ENCODE results near the gene NAA35. TPM values are rescaled to one million over a fixed set of nuclear protein-coding genes. Genes with fewer than 3 reads are reported as not detected.
A peak's percentile ranks its signal among the peaks of the same experiment; 100 is the strongest.

Gene NAA35
- total RNA-seq, 1 donor from 2014 or later: 18.8 TPM

GRCh38 chr9:86043586-86043985 is 102.6 kb downstream of the NAA35 start:
- Mint-ChIP-seq H3K27ac (ENCODE audit: unreplicated experiment) (no peak overlapping the region), H3K4me3 (ENCODE audit: unreplicated experiment) (no peak overlapping the region), H3K4me1 (ENCODE audit: unreplicated experiment) (no peaks in the 10 kb centered on the region), H3K27me3 (ENCODE audit: unreplicated experiment) (no peaks in the 10 kb centered on the region), H3K9me3 (ENCODE audit: unreplicated experiment) (no peaks in the 10 kb centered on the region), H3K36me3 (ENCODE audit: unreplicated experiment) (peaks cover 10% of the 10 kb centered on the region)
- TF ChIP-seq CTCF (IDR thresholded peaks at IDR 0.05): no peak
- DNase-seq (ENCODE audit: extremely low spot score, unreplicated experiment): peak; percentile 67

- Mint-ChIP-seq H3K4me1 (ENCODE audit: unreplicated experiment) (no peaks in the 10 kb centered on the region), H3K4me3 (ENCODE audit: unreplicated experiment) (no peak overlapping the region), H3K9me3 (ENCODE audit: unreplicated experiment) (no peaks in the 10 kb centered on the region), H3K27me3 (ENCODE audit: unreplicated experiment) (no peaks in the 10 kb centered on the region), H3K36me3 (ENCODE audit: unreplicated experiment) (peaks cover 8% of the 10 kb centered on the region), H3K27ac (ENCODE audit: unreplicated experiment) (no peak overlapping the region)
- peak; percentile 48 for DNase-seq (ENCODE audit: extremely low spot score, unreplicated experiment)
- TF ChIP-seq CTCF (IDR thresholded peaks at IDR 0.05): no peak
Observed at GRCh38 chr9:86043999-86044398, 103.1 kb downstream of the NAA35 start.

- H3K9me3 Mint-ChIP-seq (ENCODE audit: unreplicated experiment): no peaks in the 10 kb centered on the region
- no peak overlapping the region for H3K4me3 Mint-ChIP-seq (ENCODE audit: unreplicated experiment)
- peaks cover 12% of the 10 kb centered on the region for H3K36me3 Mint-ChIP-seq (ENCODE audit: unreplicated experiment)
- no peaks in the 10 kb centered on the region for H3K4me1 Mint-ChIP-seq (ENCODE audit: unreplicated experiment)
- H3K27ac Mint-ChIP-seq (ENCODE audit: unreplicated experiment): no peak overlapping the region
- TF ChIP-seq CTCF (IDR thresholded peaks at IDR 0.05): no peak
- no peaks in the 10 kb centered on the region for H3K27me3 Mint-ChIP-seq (ENCODE audit: unreplicated experiment)
- DNase-seq (ENCODE audit: extremely low spot score, unreplicated experiment): no peak
Observed at GRCh38 chr9:86045654-86046053, 104.7 kb downstream of the NAA35 start.

- Mint-ChIP-seq H3K27ac (ENCODE audit: unreplicated experiment) (no peak overlapping the region), H3K4me3 (ENCODE audit: unreplicated experiment) (no peak overlapping the region), H3K4me1 (ENCODE audit: unreplicated experiment) (no peaks in the 10 kb centered on the region), H3K9me3 (ENCODE audit: unreplicated experiment) (no peaks in the 10 kb centered on the region), H3K36me3 (ENCODE audit: unreplicated experiment) (peaks cover 16% of the 10 kb centered on the region), H3K27me3 (ENCODE audit: unreplicated experiment) (no peaks in the 10 kb centered on the region)
- no peak for TF ChIP-seq CTCF (IDR thresholded peaks at IDR 0.05)
- DNase-seq (ENCODE audit: extremely low spot score, unreplicated experiment): peak; percentile 74
Observed at GRCh38 chr9:86046071-86046636, 105.2 kb downstream of the NAA35 start.

- Mint-ChIP-seq H3K27ac (ENCODE audit: unreplicated experiment) (no peak overlapping the region), H3K36me3 (ENCODE audit: unreplicated experiment) (peaks cover 20% of the 10 kb centered on the region), H3K9me3 (ENCODE audit: unreplicated experiment) (no peaks in the 10 kb centered on the region), H3K4me3 (ENCODE audit: unreplicated experiment) (no peak overlapping the region), H3K4me1 (ENCODE audit: unreplicated experiment) (no peaks in the 10 kb centered on the region), H3K27me3 (ENCODE audit: unreplicated experiment) (no peaks in the 10 kb centered on the region)
- no peak for TF ChIP-seq CTCF (IDR thresholded peaks at IDR 0.05)
- peak; percentile 54 for DNase-seq (ENCODE audit: extremely low spot score, unreplicated experiment)
Observed at GRCh38 chr9:86046930-86047341, 106.0 kb downstream of the NAA35 start.

Measured in osteocyte (in vitro differentiated cells).